HG02870 (cell line): ENCODE data around the gene PCDH9.

Source experiments
- ATAC-seq: cut with Tn5 transposase; IDR thresholded peaks from one replicate; pipeline ENCODE4 v1.9.1; 2021; ENCODE audit warnings: mild to moderate bottlenecking, moderate library complexity; ENCODE audit not compliant: unreplicated experiment

The PCDH9 gene

GRCh38 chr13:66557357-66557756, 672.8 kb downstream of the PCDH9 start:
- ATAC-seq = no peak

GRCh38 chr13:66556306-66556705, 673.8 kb downstream of the PCDH9 start:
- ATAC-seq = no peak

GRCh38 chr13:66553391-66553790, 676.7 kb downstream of the PCDH9 start:
- ATAC-seq = no peak

- ATAC-seq = no peak
These were observed 679.0 kb downstream of the PCDH9 start for GRCh38 chr13:66551128-66551527.

GRCh38 chr13:66547685-66548084, 682.5 kb downstream of the PCDH9 start:
- ATAC-seq = no peak

- ATAC-seq = no peak
These were observed 683.4 kb downstream of the PCDH9 start for GRCh38 chr13:66546534-66547379.

GRCh38 chr13:66543780-66544179, 686.4 kb downstream of the PCDH9 start:
- ATAC-seq = no peak

- no peak for ATAC-seq
These were observed 692.7 kb downstream of the PCDH9 start for GRCh38 chr13:66537417-66537816.

- no peak for ATAC-seq
These were observed 693.4 kb downstream of the PCDH9 start for GRCh38 chr13:66536746-66537145.

GRCh38 chr13:66534561-66534960, 695.6 kb downstream of the PCDH9 start:
- no peak for ATAC-seq

GRCh38 chr13:66532845-66533244, 697.3 kb downstream of the PCDH9 start:
- ATAC-seq = no peak

GRCh38 chr13:66532146-66532545, 698.0 kb downstream of the PCDH9 start:
- no peak for ATAC-seq

- ATAC-seq = no peak
These were observed 699.5 kb downstream of the PCDH9 start for GRCh38 chr13:66530686-66531085.

GRCh38 chr13:66530158-66530557, 700.0 kb downstream of the PCDH9 start:
- no peak for ATAC-seq

GRCh38 chr13:66528944-66529576, 701.1 kb downstream of the PCDH9 start:
- ATAC-seq = no peak

GRCh38 chr13:66528180-66528579, 702.0 kb downstream of the PCDH9 start:
- no peak for ATAC-seq

GRCh38 chr13:66520511-66521355, 709.4 kb downstream of the PCDH9 start:
- ATAC-seq = no peak

GRCh38 chr13:66519259-66519658, 710.9 kb downstream of the PCDH9 start:
- ATAC-seq = no peak

GRCh38 chr13:66518068-66518467, 712.1 kb downstream of the PCDH9 start:
- no peak for ATAC-seq

- no peak for ATAC-seq
These were observed 716.4 kb downstream of the PCDH9 start for GRCh38 chr13:66513728-66514127.

- no peak for ATAC-seq
These were observed 721.0 kb downstream of the PCDH9 start for GRCh38 chr13:66509175-66509574.
